IMR-90 (cell line): ENCODE measurements around the gene CYP4F3. TPM values are rescaled to one million over a fixed set of nuclear protein-coding genes. Genes with fewer than 3 reads are reported as not detected.

ENCODE experiments used
- ATAC-seq: fragments of 200-7000 bp; cut with Tn5 transposase; 2 replicates; pipeline ENCODE4 v1.9.1; 2020; ENCODE audit warnings: low read depth, mild to moderate bottlenecking, moderate library complexity
- BruUV-seq: library from RNA; stranded (reverse); fragments of 400-500 nt; replicated peaks from 2 replicates; lab custom pipeline; 2021; lab: Mats Ljungman, UMichigan
- CTCF ChIA-PET: fragments of 300-600 bp; formaldehyde crosslinking; extraction: SDS; loops from one replicate; lab custom pipeline; 2021; ENCODE audit warnings: antibody characterized with exemption; lab: Yijun Ruan, JAX
- POLR2A ChIA-PET: fragments of 300-600 bp; sonication (Branson Sonifier 250); formaldehyde crosslinking; loops from one replicate; lab custom pipeline; 2022; ENCODE audit warnings: antibody characterized with exemption; ENCODE audit not compliant: unreplicated experiment; lab: Charles Lee
- DNase-seq: peaks from one replicate; pipeline ENCODE4 v3.0.0; 2013
- H2AFZ ChIP-seq: replicated peaks from 2 replicates; pipeline ENCODE3; 2013; ENCODE audit warnings: low read length, mild to moderate bottlenecking; ENCODE audit not compliant: poor library complexity
- H2AK5ac ChIP-seq: 2 replicates; pipeline ENCODE4 v1.6.1; 2013; ENCODE audit warnings: low read depth, low read length, inconsistent platforms
- H2AK9ac ChIP-seq: replicated peaks from 2 replicates; pipeline ENCODE3; 2013; ENCODE audit warnings: mild to moderate bottlenecking, low read depth, low read length, moderate library complexity; ENCODE audit not compliant: poor library complexity
- H2BK120ac ChIP-seq: 2 replicates; pipeline ENCODE4 v1.6.1; 2013; ENCODE audit warnings: low read depth, low read length, inconsistent platforms
- H2BK15ac ChIP-seq: 3 replicates; pipeline ENCODE4 v1.6.1; 2013; ENCODE audit warnings: low read depth, low read length, inconsistent platforms
- H2BK20ac ChIP-seq: 2 replicates; pipeline ENCODE4 v1.6.1; 2013; ENCODE audit warnings: low read depth, mild to moderate bottlenecking, inconsistent platforms, low read length, moderate library complexity
- H2BK5ac ChIP-seq: 2 replicates; pipeline ENCODE4 v1.6.1; 2013; ENCODE audit warnings: mild to moderate bottlenecking, low read depth, low read length, inconsistent platforms; ENCODE audit not compliant: poor library complexity, severe bottlenecking
- H3K14ac ChIP-seq: replicated peaks from 2 replicates; pipeline ENCODE4 v1.6.1; 2013; ENCODE audit warnings: low read depth, low read length, inconsistent platforms
- H3K18ac ChIP-seq: 2 replicates; pipeline ENCODE4 v1.6.1; 2013; ENCODE audit warnings: low read depth, low read length, control low read depth
- H3K23ac ChIP-seq: 2 replicates; pipeline ENCODE4 v1.6.1; 2013; ENCODE audit warnings: low read depth, low read length, inconsistent platforms
- H3K27ac ChIP-seq: 2 replicates; pipeline ENCODE4 v1.5.1; 2013; ENCODE audit warnings: mild to moderate bottlenecking, control low read depth, low read length; ENCODE audit not compliant: insufficient read depth
- H3K27me3 ChIP-seq: 2 replicates; pipeline ENCODE4 v1.6.1; 2013; ENCODE audit warnings: low read length; ENCODE audit not compliant: control insufficient read depth, insufficient read depth
- H3K36me3 ChIP-seq: 2 replicates; pipeline ENCODE4 v1.6.1; 2013; ENCODE audit warnings: low read length, mixed read lengths; ENCODE audit not compliant: control insufficient read depth, insufficient read depth
- H3K4ac ChIP-seq: 2 replicates; pipeline ENCODE4 v1.6.1; 2013; ENCODE audit warnings: low read depth, low read length, inconsistent platforms
- H3K4me1 ChIP-seq: 2 replicates; pipeline ENCODE4 v1.6.1; 2013; ENCODE audit warnings: low read length, mixed read lengths; ENCODE audit not compliant: control insufficient read depth, insufficient read depth
- H3K4me2 ChIP-seq: 2 replicates; pipeline ENCODE4 v1.6.1; 2013; ENCODE audit warnings: low read depth, mild to moderate bottlenecking, control low read depth, low read length, moderate library complexity
- H3K4me3 ChIP-seq: 2 replicates; pipeline ENCODE4 v1.5.1; 2013; ENCODE audit warnings: low read depth, mild to moderate bottlenecking, control low read depth, low read length, moderate library complexity; ENCODE audit not compliant: insufficient read depth
- H3K56ac ChIP-seq: 2 replicates; pipeline ENCODE4 v1.6.1; 2013; ENCODE audit warnings: low read length, inconsistent platforms; ENCODE audit not compliant: insufficient read depth; ENCODE audit errors: extremely low read depth
- H3K79me1 ChIP-seq, 2 experiments: 2 replicates each; pipeline ENCODE4 v1.6.1; 2013; ENCODE audit warnings: low read length in 2 of 2, inconsistent platforms in 1 of 2, low read depth in 1 of 2
- H3K9ac ChIP-seq: 2 replicates; pipeline ENCODE4 v1.6.1; 2013; ENCODE audit warnings: low read depth, low read length, control low read depth
- H3K9me1 ChIP-seq: 2 replicates; pipeline ENCODE4 v1.6.1; 2013; ENCODE audit warnings: low read length, inconsistent platforms; ENCODE audit not compliant: insufficient read depth
- H3K9me3 ChIP-seq: 2 replicates; pipeline ENCODE4 v1.6.1; 2013; ENCODE audit warnings: low read length; ENCODE audit not compliant: control insufficient read depth, insufficient read depth
- H4K20me1 ChIP-seq: 2 replicates; pipeline ENCODE4 v1.6.1; 2013; ENCODE audit warnings: low read length, inconsistent platforms; ENCODE audit not compliant: insufficient read depth
- H4K5ac ChIP-seq: 2 replicates; pipeline ENCODE4 v1.6.1; 2013; ENCODE audit warnings: mild to moderate bottlenecking, low read depth, low read length, control low read depth
- H4K8ac ChIP-seq, 2 experiments: 2 replicates each; pipeline ENCODE4 v1.6.1; 2013; ENCODE audit warnings: low read depth in 2 of 2, low read length in 2 of 2, control low read depth in 1 of 2, inconsistent platforms in 1 of 2
- H4K91ac ChIP-seq: 2 replicates; pipeline ENCODE4 v1.6.1; 2013; ENCODE audit warnings: low read depth, low read length, inconsistent platforms; ENCODE audit not compliant: insufficient read depth
- BHLHE40 ChIP-seq: fragments of 150-350 bp; IDR thresholded peaks from 2 replicates; pipeline ENCODE4 v1.6.1; 2016; ENCODE audit warnings: mild to moderate bottlenecking, low read depth, low read length
- CEBPB ChIP-seq: IDR thresholded peaks from 2 replicates; pipeline ENCODE4 v1.6.1; 2012; ENCODE audit warnings: low read depth, low read length, improper control_type of control experiment
- CHD1 ChIP-seq: IDR thresholded peaks from 2 replicates; pipeline ENCODE4 v1.6.1; 2012; ENCODE audit warnings: low read depth, low read length, improper control_type of control experiment
- CTCF ChIP-seq: conservative IDR thresholded peaks from 2 replicates; pipeline ENCODE4 v1.5.1; 2012; ENCODE audit warnings: mild to moderate bottlenecking, low read depth, low read length, improper control_type of control experiment
- FOS ChIP-seq: fragments of 150-350 bp; IDR thresholded peaks from 2 replicates; pipeline ENCODE4 v1.6.1; 2016; ENCODE audit warnings: low read depth, low read length
- MAFK ChIP-seq: IDR thresholded peaks from 2 replicates; pipeline ENCODE4 v1.6.1; 2012; ENCODE audit warnings: low read depth, low read length, improper control_type of control experiment
- MAZ ChIP-seq: IDR thresholded peaks from 2 replicates; pipeline ENCODE4 v1.6.1; 2012; ENCODE audit warnings: low read depth, mild to moderate bottlenecking, low read length, improper control_type of control experiment, moderate library complexity, borderline replicate concordance
- MXI1 ChIP-seq: IDR thresholded peaks from 2 replicates; pipeline ENCODE4 v1.6.1; 2012; ENCODE audit warnings: low read depth, mild to moderate bottlenecking, low read length, moderate library complexity, borderline replicate concordance
- NFE2L2 ChIP-seq: fragments of 150-350 bp; IDR thresholded peaks from 2 replicates; pipeline ENCODE4 v1.6.1; 2016; ENCODE audit warnings: low read depth, mild to moderate bottlenecking, low read length
- POLR2A ChIP-seq: IDR thresholded peaks from 2 replicates; pipeline ENCODE4 v1.6.1; 2012; ENCODE audit warnings: mild to moderate bottlenecking, low read depth, low read length
- RAD21 ChIP-seq: IDR thresholded peaks from 2 replicates; pipeline ENCODE4 v1.6.1; 2012; ENCODE audit warnings: low read length, improper control_type of control experiment
- RCOR1 ChIP-seq: IDR thresholded peaks from 2 replicates; pipeline ENCODE4 v1.6.1; 2012; ENCODE audit warnings: mild to moderate bottlenecking, low read length, improper control_type of control experiment; ENCODE audit not compliant: insufficient replicate concordance
- RFX5 ChIP-seq: IDR thresholded peaks from 2 replicates; pipeline ENCODE4 v1.8.0; 2012; ENCODE audit warnings: low read depth, mild to moderate bottlenecking, low read length, moderate library complexity
- SMC3 ChIP-seq: fragments of 150-350 bp; IDR thresholded peaks from 2 replicates; pipeline ENCODE4 v1.6.1; 2016; ENCODE audit warnings: low read depth, mild to moderate bottlenecking, antibody characterized with exemption, low read length, moderate library complexity
- WGBS, 2 experiments: methylation state at CpG; one replicate each; pipeline versions ENCODE4 v1.1.5 to v1.1.7; 2013; ENCODE audit warnings: missing lambda C conversion rate in 2 of 2; ENCODE audit not compliant: insufficient read length in 1 of 2; ENCODE audit errors: extremely low coverage in 2 of 2; 5-methylcytosine and 5-hydroxymethylcytosine counted together
- dilution Hi-C: fragments of 300-500 bp; cut with HindIII; formaldehyde crosslinking; loops from one replicate; pipeline ENCODE4 v1.14.3; 2018; ENCODE audit warnings: low sequenced_read_pairs; ENCODE audit not compliant: unreplicated experiment
- in situ Hi-C: fragments of 300-500 bp; cut with MboI; formaldehyde crosslinking; loops from 3 replicates; pipeline ENCODE4 v1.14.3; 2019; ENCODE audit warnings: low sequenced_read_pairs, inconsistent platforms, mixed read lengths
- intact Hi-C: fragments of 100-400 bp; cut with micrococcal nuclease; formaldehyde crosslinking; loops from 2 replicates; pipeline ENCODE4 v1.10.0; 2022
- polyA plus RNA-seq, 3 experiments: library from polyadenylated mRNA; depleted of rRNA; stranded (reverse); fragments of >200 nt; gene quantifications; 2 replicates each; pipeline ENCODE4 v1.2.3, GENCODE V29; 2012; ENCODE audit warnings: low replicate concordance in 1 of 3
- total RNA-seq: library from RNA; depleted of rRNA; stranded (reverse); fragments of >200 nt; gene quantifications from 2 replicates; pipeline ENCODE4 v1.2.3, GENCODE V29; 2012
- TF ChIP-seq, protein P1 (sequence below): fragments of 150-350 bp; IDR thresholded peaks from 2 replicates; pipeline ENCODE4 v1.6.1; 2016; ENCODE audit warnings: low read depth, mild to moderate bottlenecking, low read length, moderate library complexity, borderline replicate concordance
- TF ChIP-seq, protein P2 (sequence below): fragments of 150-350 bp; IDR thresholded peaks from 2 replicates; pipeline ENCODE4 v1.6.1; 2017; ENCODE audit warnings: mild to moderate bottlenecking, antibody characterized with exemption, low read length, low read depth

The CYP4F3 gene
- total and polyA plus RNA-seq, 2 of the 4 experiments (the other 2 are of a cell fraction) = not detected

GRCh38 chr19:15675560-15675959, 34.9 kb downstream of the CYP4F3 start:
- Histone ChIP-seq H2BK5ac (no peak overlapping the region), H3K36me3 (no peaks in the 10 kb centered on the region), H3K4me3 (no peak overlapping the region), H2BK120ac (no peak overlapping the region), H3K9me3 (peaks cover 9% of the 10 kb centered on the region), H3K4me1 (no peaks in the 10 kb centered on the region), H2BK20ac (no peak overlapping the region), H3K56ac (no peak overlapping the region), H4K8ac (no peak overlapping the region), H3K27me3 (no peaks in the 10 kb centered on the region), H3K4ac (no peak overlapping the region), H4K5ac (no peak overlapping the region), H3K79me1 (no peaks in the 10 kb centered on the region), H3K14ac (no peak overlapping the region), H2AK9ac (no peak overlapping the region), H3K23ac (no peak overlapping the region), H2BK15ac (no peak overlapping the region), H3K4me2 (no peak overlapping the region), H2AK5ac (no peak overlapping the region), H3K27ac (no peak overlapping the region), H4K20me1 (no peaks in the 10 kb centered on the region), H4K91ac (no peak overlapping the region), H3K18ac (no peak overlapping the region), H3K9me1 (no peaks in the 10 kb centered on the region), H3K9ac (no peak overlapping the region), H2AFZ (no peak overlapping the region)
- in situ Hi-C loops (loop anchor here (10.0 kb wide), 1 partner anchor 99 kb away; no protein-coding TSS in a partner anchor), intact Hi-C loops (loop anchor here (2.0 kb wide), 1 partner anchor 101 kb away; no protein-coding TSS in a partner anchor), dilution Hi-C loops (no loop called here)
- ATAC-seq = no peak
- POLR2A ChIA-PET = no interaction called here
- no peak for TF ChIP-seq MAZ
- TF ChIP-seq, protein P1, sequence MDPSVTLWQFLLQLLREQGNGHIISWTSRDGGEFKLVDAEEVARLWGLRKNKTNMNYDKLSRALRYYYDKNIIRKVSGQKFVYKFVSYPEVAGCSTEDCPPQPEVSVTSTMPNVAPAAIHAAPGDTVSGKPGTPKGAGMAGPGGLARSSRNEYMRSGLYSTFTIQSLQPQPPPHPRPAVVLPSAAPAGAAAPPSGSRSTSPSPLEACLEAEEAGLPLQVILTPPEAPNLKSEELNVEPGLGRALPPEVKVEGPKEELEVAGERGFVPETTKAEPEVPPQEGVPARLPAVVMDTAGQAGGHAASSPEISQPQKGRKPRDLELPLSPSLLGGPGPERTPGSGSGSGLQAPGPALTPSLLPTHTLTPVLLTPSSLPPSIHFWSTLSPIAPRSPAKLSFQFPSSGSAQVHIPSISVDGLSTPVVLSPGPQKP = no peak
- TF ChIP-seq MXI1 = no peak
- no peak for TF ChIP-seq MAFK
- TF ChIP-seq POLR2A = no peak
- TF ChIP-seq NFE2L2 = no peak
- no peak for TF ChIP-seq RCOR1
- no peak for TF ChIP-seq CEBPB
- no peak for TF ChIP-seq RFX5
- TF ChIP-seq CTCF = no peak
- TF ChIP-seq SMC3 = no peak
- TF ChIP-seq FOS = no peak
- no peak for TF ChIP-seq CHD1
- no peak for TF ChIP-seq RAD21
- no peak for TF ChIP-seq BHLHE40
- TF ChIP-seq, protein P2, sequence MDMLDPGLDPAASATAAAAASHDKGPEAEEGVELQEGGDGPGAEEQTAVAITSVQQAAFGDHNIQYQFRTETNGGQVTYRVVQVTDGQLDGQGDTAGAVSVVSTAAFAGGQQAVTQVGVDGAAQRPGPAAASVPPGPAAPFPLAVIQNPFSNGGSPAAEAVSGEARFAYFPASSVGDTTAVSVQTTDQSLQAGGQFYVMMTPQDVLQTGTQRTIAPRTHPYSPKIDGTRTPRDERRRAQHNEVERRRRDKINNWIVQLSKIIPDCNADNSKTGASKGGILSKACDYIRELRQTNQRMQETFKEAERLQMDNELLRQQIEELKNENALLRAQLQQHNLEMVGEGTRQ = no peak
- BruUV-seq = no TSS peak
- CTCF ChIA-PET = no interaction called here
- WGBS, 2 experiments = no CpG with 5 or more reads among the region's 3 CpGs
- DNase-seq = no peak
